ENCODE results near the gene PLEKHA6.

DNA sequence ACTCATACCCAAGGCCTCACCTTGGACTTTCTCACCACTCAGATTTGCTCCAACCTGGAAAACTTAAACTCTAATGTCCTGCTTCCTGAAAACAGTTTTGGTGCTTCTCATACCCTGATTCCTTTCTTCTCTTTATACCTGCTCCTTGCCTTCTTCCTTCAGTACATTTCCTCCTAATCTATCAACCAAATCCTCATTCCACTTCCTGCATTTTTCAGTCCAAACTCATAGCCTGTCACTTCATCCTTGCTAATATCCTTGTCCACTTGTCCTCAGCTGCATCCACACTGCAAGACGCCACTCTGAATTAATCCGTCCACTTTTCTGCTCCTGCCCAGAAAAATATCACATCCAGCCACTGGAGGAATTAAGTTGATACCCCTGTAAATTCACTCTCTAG, 26.0 kb upstream of the PLEKHA6 start:
- no peak for TF ChIP-seq ARNTL (CRISPR knock-in tag; IDR thresholded peaks at IDR 0.05; ENCODE audit: borderline replicate concordance, low read depth)
- TF ChIP-seq, protein P1, sequence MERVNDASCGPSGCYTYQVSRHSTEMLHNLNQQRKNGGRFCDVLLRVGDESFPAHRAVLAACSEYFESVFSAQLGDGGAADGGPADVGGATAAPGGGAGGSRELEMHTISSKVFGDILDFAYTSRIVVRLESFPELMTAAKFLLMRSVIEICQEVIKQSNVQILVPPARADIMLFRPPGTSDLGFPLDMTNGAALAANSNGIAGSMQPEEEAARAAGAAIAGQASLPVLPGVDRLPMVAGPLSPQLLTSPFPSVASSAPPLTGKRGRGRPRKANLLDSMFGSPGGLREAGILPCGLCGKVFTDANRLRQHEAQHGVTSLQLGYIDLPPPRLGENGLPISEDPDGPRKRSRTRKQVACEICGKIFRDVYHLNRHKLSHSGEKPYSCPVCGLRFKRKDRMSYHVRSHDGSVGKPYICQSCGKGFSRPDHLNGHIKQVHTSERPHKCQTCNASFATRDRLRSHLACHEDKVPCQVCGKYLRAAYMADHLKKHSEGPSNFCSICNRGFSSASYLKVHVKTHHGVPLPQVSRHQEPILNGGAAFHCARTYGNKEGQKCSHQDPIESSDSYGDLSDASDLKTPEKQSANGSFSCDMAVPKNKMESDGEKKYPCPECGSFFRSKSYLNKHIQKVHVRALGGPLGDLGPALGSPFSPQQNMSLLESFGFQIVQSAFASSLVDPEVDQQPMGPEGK (CRISPR knock-in tag; IDR thresholded peaks at IDR 0.05; ENCODE audit: borderline replicate concordance), result no peak
- TF ChIP-seq ZC3H10 (CRISPR knock-in tag; IDR thresholded peaks at IDR 0.05), result no peak
- no peak for TF ChIP-seq ESRRG (CRISPR knock-in tag; IDR thresholded peaks at IDR 0.05)
- no peak for TF ChIP-seq TCF4 (CRISPR knock-in tag; IDR thresholded peaks at IDR 0.05; ENCODE audit: borderline replicate concordance)
- no peak for TF ChIP-seq GLIS3 (CRISPR knock-in tag; IDR thresholded peaks at IDR 0.05)
- TF ChIP-seq ZFP3 (CRISPR knock-in tag; IDR thresholded peaks at IDR 0.05), result no peak
- TF ChIP-seq, protein P2, sequence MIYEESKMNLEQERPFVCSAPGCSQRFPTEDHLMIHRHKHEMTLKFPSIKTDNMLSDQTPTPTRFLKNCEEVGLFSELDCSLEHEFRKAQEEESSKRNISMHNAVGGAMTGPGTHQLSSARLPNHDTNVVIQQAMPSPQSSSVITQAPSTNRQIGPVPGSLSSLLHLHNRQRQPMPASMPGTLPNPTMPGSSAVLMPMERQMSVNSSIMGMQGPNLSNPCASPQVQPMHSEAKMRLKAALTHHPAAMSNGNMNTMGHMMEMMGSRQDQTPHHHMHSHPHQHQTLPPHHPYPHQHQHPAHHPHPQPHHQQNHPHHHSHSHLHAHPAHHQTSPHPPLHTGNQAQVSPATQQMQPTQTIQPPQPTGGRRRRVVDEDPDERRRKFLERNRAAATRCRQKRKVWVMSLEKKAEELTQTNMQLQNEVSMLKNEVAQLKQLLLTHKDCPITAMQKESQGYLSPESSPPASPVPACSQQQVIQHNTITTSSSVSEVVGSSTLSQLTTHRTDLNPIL (CRISPR knock-in tag; IDR thresholded peaks at IDR 0.05; ENCODE audit: low read depth), result no peak
- no peak for TF ChIP-seq TOX (CRISPR knock-in tag; IDR thresholded peaks at IDR 0.05; ENCODE audit: borderline replicate concordance)
